OCI-LY7 (cell line): ENCODE results near the gene KAT2B. TPM values are rescaled to one million over a fixed set of nuclear protein-coding genes. Genes with fewer than 3 reads are reported as not detected.
A peak's percentile ranks its signal among the peaks of the same experiment; 100 is the strongest.

Source experiments
- BruUV-seq: library from RNA; stranded (reverse); fragments of 400-500 nt; replicated peaks from 2 replicates; lab custom pipeline; 2021; lab: Mats Ljungman, UMichigan
- CTCF ChIA-PET: fragments of 300-600 bp; sonication (Branson Sonifier 250); formaldehyde crosslinking; loops from one replicate; lab custom pipeline; 2022; ENCODE audit warnings: antibody characterized with exemption; ENCODE audit not compliant: unreplicated experiment; lab: Charles Lee
- POLR2A ChIA-PET: fragments of 300-600 bp; sonication (Branson Sonifier 250); formaldehyde crosslinking; loops from one replicate; lab custom pipeline; 2022; ENCODE audit warnings: antibody characterized with exemption; lab: Charles Lee
- DNase-seq: peaks from one replicate; pipeline ENCODE4 v3.0.0-alpha.2; 2015; ENCODE audit warnings: low spot score
- H2AFZ ChIP-seq: fragments of 200-600 bp; sonication (generic), shearing (Covaris generic); 2 replicates; pipeline ENCODE4 v1.6.1; 2014; ENCODE audit warnings: mild to moderate bottlenecking, antibody characterized with exemption, low read length, moderate library complexity
- H3K27ac ChIP-seq: fragments of 200-600 bp; sonication (generic); 2 replicates; pipeline ENCODE4 v1.5.1; 2014; ENCODE audit warnings: mixed run types, low read depth, mild to moderate bottlenecking, moderate library complexity, low read length, inconsistent platforms; ENCODE audit not compliant: poor library complexity, severe bottlenecking
- H3K36me3 ChIP-seq: fragments of 200-600 bp; sonication (generic); 2 replicates; pipeline ENCODE4 v1.6.1; 2014; ENCODE audit warnings: mild to moderate bottlenecking, antibody characterized with exemption, low read length, moderate library complexity, mixed read lengths; ENCODE audit not compliant: insufficient read depth
- H3K4me1 ChIP-seq: fragments of 200-600 bp; sonication (generic); 2 replicates; pipeline ENCODE4 v1.5.1; 2014; ENCODE audit warnings: mild to moderate bottlenecking, low read length; ENCODE audit not compliant: insufficient read depth, poor library complexity, severe bottlenecking
- H3K4me2 ChIP-seq: fragments of 200-600 bp; sonication (generic); 2 replicates; pipeline ENCODE4 v1.6.1; 2014; ENCODE audit warnings: mild to moderate bottlenecking, low read length
- H3K4me3 ChIP-seq: fragments of 200-600 bp; sonication (generic); 2 replicates; pipeline ENCODE4 v1.5.1; 2014; ENCODE audit warnings: mild to moderate bottlenecking, low read depth, low read length; ENCODE audit not compliant: poor library complexity, severe bottlenecking
- H3K79me2 ChIP-seq: fragments of 200-600 bp; sonication (generic); 2 replicates; pipeline ENCODE4 v1.6.1; 2016; ENCODE audit warnings: low read depth, mild to moderate bottlenecking, low read length, moderate library complexity, mixed read lengths; ENCODE audit not compliant: insufficient read depth
- H3K9me2 ChIP-seq: fragments of 200-600 bp; sonication (generic); 2 replicates; pipeline ENCODE4 v1.6.1; 2016; ENCODE audit warnings: mild to moderate bottlenecking, low read length, mixed read lengths; ENCODE audit not compliant: insufficient read depth
- H3K9me3 ChIP-seq: fragments of 200-600 bp; sonication (generic); 2 replicates; pipeline ENCODE4 v1.6.1; 2014; ENCODE audit warnings: mild to moderate bottlenecking, mixed run types, low read length, mixed read lengths
- H4K20me1 ChIP-seq: fragments of 200-600 bp; sonication (generic); 2 replicates; pipeline ENCODE4 v1.6.1; 2014; ENCODE audit warnings: mild to moderate bottlenecking, antibody characterized with exemption, low read length, moderate library complexity, mixed read lengths; ENCODE audit not compliant: insufficient read depth
- CTCF ChIP-seq: fragments of 200-600 bp; sonication (generic); conservative IDR thresholded peaks from 2 replicates; pipeline ENCODE4 v1.5.1; 2014; ENCODE audit warnings: mild to moderate bottlenecking, antibody characterized with exemption, low read length, moderate library complexity, mixed read lengths
- EZH2phosphoT487 ChIP-seq: fragments of 200-600 bp; sonication (generic); IDR thresholded peaks from 2 replicates; pipeline ENCODE4 v1.6.1; 2018; ENCODE audit warnings: low read depth, borderline replicate concordance, mild to moderate bottlenecking, mixed run types, antibody characterized with exemption, low read length, moderate library complexity, mixed read lengths
- intact Hi-C: fragments of 100-400 bp; cut with micrococcal nuclease; formaldehyde crosslinking; loops from one replicate; pipeline ENCODE4 v1.10.0; 2022; ENCODE audit not compliant: unreplicated experiment
- total RNA-seq, 2 experiments: library from RNA; depleted of rRNA in 1 of 2; stranded (reverse); fragments of >200 nt in 1 of 2; shearing (Covaris generic) in 1 of 2; gene quantifications; 2 replicates each; pipeline ENCODE4 v1.2.3, GENCODE V29; 2014 to 2022

Gene KAT2B
- total RNA-seq, 2 experiments from 2014 or later: 24.2 to 32.9 TPM

GRCh38 chr3:20047976-20048883 is 8.0 kb downstream of the KAT2B start:
- DNase-seq: no peak
- H3K27ac ChIP-seq: peak overlapping the region; percentile 93
- no peaks in the 10 kb centered on the region for H3K36me3 ChIP-seq
- peak overlapping the region; percentile 73 for H2AFZ ChIP-seq
- H3K9me3 ChIP-seq: no peaks in the 10 kb centered on the region
- POLR2A ChIA-PET: interaction anchor here (0.7 to 1.3 kb wide), 2 partner anchors 102 to 137 kb away, joined by 4 read pairs; partner anchors contain the start of gene SGO1
- CTCF ChIA-PET: no interaction called here
- BruUV-seq: TSS peak; percentile 88
- intact Hi-C loops: loop anchor here (1.0 to 10.0 kb wide), 3 partner anchors 8 to 1303 kb away; partner anchors contain the start of gene KAT2B
- no peaks in the 10 kb centered on the region for H4K20me1 ChIP-seq
- no peaks in the 10 kb centered on the region for H3K9me2 ChIP-seq
- peaks cover 67% of the 10 kb centered on the region for H3K4me1 ChIP-seq
- peak overlapping the region; percentile 98 for H3K4me2 ChIP-seq
- H3K79me2 ChIP-seq: peaks cover 76% of the 10 kb centered on the region
- H3K4me3 ChIP-seq: peak overlapping the region; percentile 66
- TF ChIP-seq CTCF: no peak
- TF ChIP-seq EZH2phosphoT487: no peak

GRCh38 chr3:20051123-20051806 is 11.0 kb downstream of the KAT2B start:
- no peak overlapping the region for H3K27ac ChIP-seq
- no peak overlapping the region for H3K4me3 ChIP-seq
- H4K20me1 ChIP-seq: no peaks in the 10 kb centered on the region
- H3K4me2 ChIP-seq: no peak overlapping the region
- H3K79me2 ChIP-seq: peaks cover 73% of the 10 kb centered on the region
- H3K4me1 ChIP-seq: peaks cover 66% of the 10 kb centered on the region
- BruUV-seq: no TSS peak
- intact Hi-C loops: no loop called here
- no peaks in the 10 kb centered on the region for H3K9me3 ChIP-seq
- no peaks in the 10 kb centered on the region for H3K36me3 ChIP-seq
- no peak for DNase-seq
- ChIA-PET POLR2A (interaction anchor here (0.7 to 1.8 kb wide), 7 partner anchors 8 to 136 kb away, joined by 3 to 6 read pairs (median 4); partner anchors contain the start of gene KAT2B), CTCF (no interaction called here)
- no peak for TF ChIP-seq CTCF
- TF ChIP-seq EZH2phosphoT487: no peak
- H3K9me2 ChIP-seq: no peaks in the 10 kb centered on the region
- H2AFZ ChIP-seq: no peak overlapping the region
